K562 (cell line): ENCODE measurements around the gene IQCN. TPM values are rescaled to one million over a fixed set of nuclear protein-coding genes. Genes with fewer than 3 reads are reported as not detected.

ENCODE experiments used
- BHLHE40 ChIP-seq: IDR thresholded peaks from 2 replicates; pipeline ENCODE4 v1.6.1; 2011; ENCODE audit warnings: low read length, improper control_type of control experiment
- BMI1 ChIP-seq: fragments of 150-350 bp; IDR thresholded peaks from 2 replicates; pipeline ENCODE4 v1.6.1; 2014; ENCODE audit warnings: low read length
- CHAMP1 ChIP-seq: fragments of 450-650 bp; IDR thresholded peaks from 2 replicates; pipeline ENCODE4 v1.6.1; 2016; ENCODE audit warnings: mild to moderate bottlenecking
- CHCHD3 ChIP-seq: fragments of 250-450 bp; sonication (Bioruptor Pico); IDR thresholded peaks from 2 replicates; pipeline ENCODE4 v2.1.2; 2022; ENCODE audit warnings: mild to moderate bottlenecking
- ETV6 ChIP-seq, 3 experiments: fragments of 150-350 bp in 1 of 3; sonication (generic) in 1 of 3; formaldehyde crosslinking in 1 of 3; IDR thresholded peaks; 2 replicates each; pipeline versions ENCODE4 v1.6.1 to v1.8.0; 2014 to 2022; ENCODE audit warnings: borderline replicate concordance in 2 of 3, low read depth in 2 of 3, antibody characterized with exemption in 1 of 3, low read length in 1 of 3, mild to moderate bottlenecking in 1 of 3, missing genetic modification reagents in 1 of 3
- FOXJ3 ChIP-seq: sonication (generic); formaldehyde crosslinking; IDR thresholded peaks from 2 replicates; pipeline ENCODE4 v1.4.0; 2020; ENCODE audit warnings: mild to moderate bottlenecking, missing genetic modification reagents
- IRF1 ChIP-seq: sonication (generic); formaldehyde crosslinking; IDR thresholded peaks from 2 replicates; pipeline ENCODE4 v1.8.0; 2022; ENCODE audit warnings: missing genetic modification reagents, mild to moderate bottlenecking, borderline replicate concordance
- IRF9 ChIP-seq: fragments of 450-650 bp; IDR thresholded peaks from 2 replicates; pipeline ENCODE4 v1.6.1; 2016; ENCODE audit warnings: missing biosample characterization, missing genetic modification characterization
- KDM2B ChIP-seq: fragments of 250-450 bp; sonication (Bioruptor Pico); IDR thresholded peaks from 2 replicates; pipeline ENCODE4 v1.8.0; 2021; ENCODE audit warnings: mild to moderate bottlenecking, moderate library complexity
- KDM5B ChIP-seq: fragments of 200-600 bp; sonication (generic); IDR thresholded peaks from 2 replicates; pipeline ENCODE4 v1.6.1; 2012; ENCODE audit warnings: low read depth, mild to moderate bottlenecking, moderate library complexity, low read length, control low read depth, inconsistent platforms; ENCODE audit not compliant: insufficient replicate concordance
- MAFG ChIP-seq: fragments of 450-650 bp; conservative IDR thresholded peaks from 2 replicates; pipeline ENCODE4 v1.6.1; 2016; ENCODE audit warnings: missing genetic modification characterization, missing compliant biosample characterization
- NFIC ChIP-seq: fragments of 450-650 bp; IDR thresholded peaks from 2 replicates; pipeline ENCODE4 v1.6.1; 2017; ENCODE audit warnings: mild to moderate bottlenecking, inconsistent platforms
- PKNOX1 ChIP-seq: fragments of 450-650 bp; IDR thresholded peaks from 2 replicates; pipeline ENCODE4 v1.6.1; 2016
- PRPF4 ChIP-seq: fragments of 200-400 bp; formaldehyde crosslinking; IDR thresholded peaks from one replicate; pipeline ENCODE4 v1.6.1; 2017; ENCODE audit warnings: low read length, low read depth, mild to moderate bottlenecking; ENCODE audit not compliant: insufficient read depth, poor library complexity, severe bottlenecking
- RBM39 ChIP-seq: fragments of 200-400 bp; formaldehyde crosslinking; optimal IDR thresholded peaks from 2 replicates; pipeline ENCODE3; 2018; ENCODE audit warnings: low read depth, low read length
- SMAD4 ChIP-seq: fragments of 250-450 bp; sonication (Bioruptor Pico); conservative IDR thresholded peaks from 2 replicates; pipeline ENCODE4 v1.8.0; 2021; ENCODE audit warnings: inconsistent platforms, mild to moderate bottlenecking, moderate library complexity
- USF2 ChIP-seq: sonication (generic); formaldehyde crosslinking; IDR thresholded peaks from 2 replicates; pipeline ENCODE4 v1.5.0; 2020; ENCODE audit warnings: missing genetic modification reagents
- YBX1 ChIP-seq: fragments of 450-650 bp; IDR thresholded peaks from 2 replicates; pipeline ENCODE4 v1.7.1; 2016; ENCODE audit warnings: mild to moderate bottlenecking
- ZSCAN29 ChIP-seq: fragments of 450-650 bp; IDR thresholded peaks from 2 replicates; pipeline ENCODE4 v1.6.1; 2017
- polyA plus RNA-seq, 8 experiments: library from polyadenylated mRNA; depleted of rRNA in 4 of 8; stranded (reverse) in 5 of 8; unstranded in 3 of 8; fragments of >200 nt; fragmentation: Nextera tagmentation in 2 of 8; fragmentation: Illumina TruSeq in 1 of 8; extraction: Ambion mirVana in 2 of 8; extraction: Trizol in 1 of 8; gene quantifications; 2 replicates each; pipeline versions ENCODE4 v1.2.1 to v1.2.3, GENCODE V29; 2011 to 2014; ENCODE audit warnings: inconsistent platforms in 1 of 8, missing spikeins in 1 of 8
- total RNA-seq, 7 experiments: library from RNA; depleted of rRNA in 6 of 7; stranded (reverse); fragments of >200 nt in 6 of 7; fragmentation: Illumina TruSeq in 2 of 7; extraction: Trizol in 2 of 7; gene quantifications; 2 replicates each; pipeline versions ENCODE4 v1.2.1 to v1.2.3, GENCODE V29; 2011 to 2021; ENCODE audit warnings: low replicate concordance in 1 of 7
- TF ChIP-seq, protein P1 (sequence below): sonication (generic); formaldehyde crosslinking; IDR thresholded peaks from 2 replicates; pipeline ENCODE4 v1.8.1; 2023; ENCODE audit warnings: mild to moderate bottlenecking, missing genetic modification reagents

The IQCN gene
- total and polyA plus RNA-seq, 9 of the 15 experiments (the other 6 are each of a cell fraction or from before 2014, with no cell fraction given) = 0.01 to 0.07 (median 0.04) TPM; not detected in 3

GRCh38 chr19:18322759-18323460 is 48.7 kb upstream of the IQCN start, which contains the start of gene LSM4 (continued):
- TF ChIP-seq CHCHD3 (CRISPR knock-in tag) (no peak), IRF9 (tag) (no peak), CHAMP1 (no peak), MAFG (tag) (no peak), RBM39 (no peak), IRF1 (CRISPR knock-in tag) (no peak), ZSCAN29 (no peak), USF2 (CRISPR knock-in tag) (no peak), ETV6 (IDR thresholded peaks at IDR 0.05; ENCODE audit: borderline replicate concordance in 1 of 2, low read depth in 2 of 2, low read length in 1 of 2) (no peak), ETV6 (CRISPR knock-in tag; IDR thresholded peaks at IDR 0.05; ENCODE audit: borderline replicate concordance) (no peak), BHLHE40 (no peak), PKNOX1 (peak; percentile 98), BMI1 (no peak), FOXJ3 (CRISPR knock-in tag) (no peak), KDM2B (CRISPR knock-in tag) (0 out of 2 replicates have a peak, but pooled peaks have one; percentile 41), PRPF4 (no peak), SMAD4 (no peak), NFIC (no peak), KDM5B (peak; percentile 45), YBX1 (no peak)
- TF ChIP-seq, protein P1, sequence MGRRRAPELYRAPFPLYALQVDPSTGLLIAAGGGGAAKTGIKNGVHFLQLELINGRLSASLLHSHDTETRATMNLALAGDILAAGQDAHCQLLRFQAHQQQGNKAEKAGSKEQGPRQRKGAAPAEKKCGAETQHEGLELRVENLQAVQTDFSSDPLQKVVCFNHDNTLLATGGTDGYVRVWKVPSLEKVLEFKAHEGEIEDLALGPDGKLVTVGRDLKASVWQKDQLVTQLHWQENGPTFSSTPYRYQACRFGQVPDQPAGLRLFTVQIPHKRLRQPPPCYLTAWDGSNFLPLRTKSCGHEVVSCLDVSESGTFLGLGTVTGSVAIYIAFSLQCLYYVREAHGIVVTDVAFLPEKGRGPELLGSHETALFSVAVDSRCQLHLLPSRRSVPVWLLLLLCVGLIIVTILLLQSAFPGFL = no peak
